GM06990 (cell line): Measurements from ENCODE around the gene SMG1.
"Not testable (repeated sequence)": the region's sequence is repeated elsewhere in the genome, so short reads cannot be mapped to it uniquely, and the experiment has no call there.

Source experiments
- DNase-seq: peaks from one replicate; pipeline ENCODE4 v3.0.0-alpha.2; 2011; ENCODE audit not compliant: insufficient read length; ENCODE audit errors: extremely low read depth
- H3K27me3 ChIP-seq: replicated peaks from 2 replicates; pipeline ENCODE4 v1.6.0; 2011; ENCODE audit warnings: low read length; ENCODE audit not compliant: control insufficient read depth, insufficient read depth
- H3K36me3 ChIP-seq: 2 replicates; pipeline ENCODE4 v1.5.1; 2011; ENCODE audit warnings: low read length; ENCODE audit not compliant: control insufficient read depth, insufficient read depth
- H3K4me3 ChIP-seq: replicated peaks from 2 replicates; pipeline ENCODE4 v1.5.1; 2011; ENCODE audit warnings: low read depth, mild to moderate bottlenecking, control low read depth, low read length
- CTCF ChIP-seq: IDR thresholded peaks from 2 replicates; pipeline ENCODE4 v1.5.1; 2011; ENCODE audit warnings: low read length, control low read depth, mild to moderate bottlenecking, inconsistent platforms; ENCODE audit not compliant: insufficient read depth, poor library complexity, severe bottlenecking

The SMG1 gene

GRCh38 chr16:18937390-18937789 lies 11.2 kb upstream of the SMG1 start:
- Histone ChIP-seq H3K36me3 (no peaks in the 10 kb centered on the region), H3K27me3 (no peaks in the 10 kb centered on the region), H3K4me3 (no peak overlapping the region)
- no peak for DNase-seq
- TF ChIP-seq CTCF = no peak

- Histone ChIP-seq H3K27me3 (no peaks in the 10 kb centered on the region), H3K36me3 (no peaks in the 10 kb centered on the region), H3K4me3 (no peak overlapping the region)
- no peak for DNase-seq
- no peak for TF ChIP-seq CTCF
These were observed 10.6 kb upstream of the SMG1 start for GRCh38 chr16:18936727-18937340.

- no peaks in the 10 kb centered on the region for H3K36me3 ChIP-seq
- DNase-seq = no peak
- no peak for TF ChIP-seq CTCF
- no peaks in the 10 kb centered on the region for H3K27me3 ChIP-seq
- H3K4me3 ChIP-seq = no peak overlapping the region
These were observed 7.3 kb upstream of the SMG1 start for GRCh38 chr16:18933501-18933900.

GRCh38 chr16:18932243-18932987 lies 6.2 kb upstream of the SMG1 start:
- DNase-seq = no peak
- no peak for TF ChIP-seq CTCF
- Histone ChIP-seq H3K4me3 (no peak overlapping the region), H3K36me3 (no peaks in the 10 kb centered on the region), H3K27me3 (no peaks in the 10 kb centered on the region)

- H3K4me3 ChIP-seq = no peak overlapping the region
- no peak for TF ChIP-seq CTCF
- H3K27me3 ChIP-seq = no peaks in the 10 kb centered on the region
- DNase-seq = peak; percentile 47
- H3K36me3 ChIP-seq = no peaks in the 10 kb centered on the region
These were observed 5.5 kb upstream of the SMG1 start for GRCh38 chr16:18931756-18932155.

- H3K27me3 ChIP-seq, DNase-seq, H3K4me3 ChIP-seq, H3K36me3 ChIP-seq: not testable (repeated sequence)
These were observed 3.9 kb upstream of the SMG1 start for GRCh38 chr16:18930095-18930494.

- H3K36me3 ChIP-seq, H3K27me3 ChIP-seq, H3K4me3 ChIP-seq, DNase-seq: not testable (repeated sequence)
These were observed 1.9 kb upstream of the SMG1 start for GRCh38 chr16:18928073-18928472.

GRCh38 chr16:18925215-18925985 lies 808 bp downstream of the SMG1 start:
- H3K4me3 ChIP-seq = peak overlapping the region; percentile 69
- peak; percentile 77 for DNase-seq

GRCh38 chr16:18923935-18924334 lies 2.3 kb downstream of the SMG1 start:
- H3K36me3 ChIP-seq, DNase-seq, H3K27me3 ChIP-seq: not testable (repeated sequence)
- peak overlapping the region; percentile 37 for H3K4me3 ChIP-seq

More at GRCh38 chr16:18925215-18925985, 808 bp downstream of the SMG1 start:
- not testable (repeated sequence) for H3K27me3 ChIP-seq, H3K36me3 ChIP-seq
